ENCODE data around the gene DNASE2.

The DNASE2 gene

GRCh38 chr19:12840091-12841079, 40.9 kb downstream of the DNASE2 start:
- H3K27me3 ChIP-seq (replicated peaks in 2 of 5; ENCODE audit: control insufficient read depth in 4 of 5, insufficient read depth in 5 of 5, low read length in 4 of 5), result peaks cover 17 to 79% (median 32%) of the 10 kb centered on the region in 5 experiments
- WGBS (ENCODE audit: insufficient coverage), result 28% methylated on average over 36 of the region's 43 CpGs
- peaks cover 2 to 26% (median 17%) of the 10 kb centered on the region in 4 experiments for H3K4me1 ChIP-seq (ENCODE audit: control extremely low read depth in 1 of 4, control insufficient read depth in 4 of 4, insufficient read depth in 4 of 4, low read length in 3 of 4)
- no peak overlapping the region for H3K27ac ChIP-seq (ENCODE audit: insufficient read depth in 1 of 2, low read depth in 1 of 2, low read length in 2 of 2, poor library complexity in 1 of 2, severe bottlenecking in 2 of 2)
- H3K4me3 ChIP-seq (ENCODE audit: control insufficient read depth in 1 of 7, extremely low read depth in 1 of 7, insufficient read depth in 4 of 7, low read depth in 2 of 7, low read length in 6 of 7), result peak overlapping the region in 5 of 7 experiments; percentile 28 to 55 (median 51)
- peaks cover 0 to 2% (median 0%) of the 10 kb centered on the region in 5 experiments for H3K9me3 ChIP-seq (ENCODE audit: control extremely low read depth in 1 of 5, control insufficient read depth in 4 of 5, insufficient read depth in 2 of 5, low read depth in 1 of 5, low read length in 4 of 5)
- H3K36me3 ChIP-seq (ENCODE audit: control insufficient read depth in 4 of 4, insufficient read depth in 4 of 4, low read length in 3 of 4), result no peaks in the 10 kb centered on the region
- POLR2A ChIA-PET, result no interaction called here
- CTCF ChIA-PET, result no interaction called here
- peak; percentile 69 to 77 (median 75) for DNase-seq

GRCh38 chr19:12838886-12839756, 42.1 kb downstream of the DNASE2 start:
- CTCF ChIA-PET, result interaction anchor here (0.6 to 2.7 kb wide), 3 partner anchors 8 to 44 kb away, joined by 3 to 13 read pairs (median 3); no protein-coding TSS in a partner anchor
- Histone ChIP-seq H3K36me3 (ENCODE audit: control insufficient read depth in 4 of 4, insufficient read depth in 4 of 4, low read length in 3 of 4) (no peaks in the 10 kb centered on the region), H3K27me3 (replicated peaks in 2 of 5; ENCODE audit: control insufficient read depth in 4 of 5, insufficient read depth in 5 of 5, low read length in 4 of 5) (peaks cover 17 to 90% (median 41%) of the 10 kb centered on the region in 5 experiments), H3K4me3 (ENCODE audit: control insufficient read depth in 1 of 7, extremely low read depth in 1 of 7, insufficient read depth in 4 of 7, low read depth in 2 of 7, low read length in 6 of 7) (peak overlapping the region in 2 of 7 experiments; percentile 62 to 72), H3K9me3 (ENCODE audit: control extremely low read depth in 1 of 5, control insufficient read depth in 4 of 5, insufficient read depth in 2 of 5, low read depth in 1 of 5, low read length in 4 of 5) (peaks cover 0 to 2% (median 0%) of the 10 kb centered on the region in 5 experiments), H3K4me1 (ENCODE audit: control extremely low read depth in 1 of 4, control insufficient read depth in 4 of 4, insufficient read depth in 4 of 4, low read length in 3 of 4) (peaks cover 2 to 33% (median 19%) of the 10 kb centered on the region in 4 experiments), H3K27ac (ENCODE audit: insufficient read depth in 1 of 2, low read depth in 1 of 2, low read length in 2 of 2, poor library complexity in 1 of 2, severe bottlenecking in 2 of 2) (no peak overlapping the region)
- POLR2A ChIA-PET, result no interaction called here
- 38% methylated on average over 13 of the region's 21 CpGs for whole genome bisulfite sequencing (ENCODE audit: insufficient coverage)
- peak in 2 of 3 donors; percentile 47 to 59 for DNase-seq

DNA sequence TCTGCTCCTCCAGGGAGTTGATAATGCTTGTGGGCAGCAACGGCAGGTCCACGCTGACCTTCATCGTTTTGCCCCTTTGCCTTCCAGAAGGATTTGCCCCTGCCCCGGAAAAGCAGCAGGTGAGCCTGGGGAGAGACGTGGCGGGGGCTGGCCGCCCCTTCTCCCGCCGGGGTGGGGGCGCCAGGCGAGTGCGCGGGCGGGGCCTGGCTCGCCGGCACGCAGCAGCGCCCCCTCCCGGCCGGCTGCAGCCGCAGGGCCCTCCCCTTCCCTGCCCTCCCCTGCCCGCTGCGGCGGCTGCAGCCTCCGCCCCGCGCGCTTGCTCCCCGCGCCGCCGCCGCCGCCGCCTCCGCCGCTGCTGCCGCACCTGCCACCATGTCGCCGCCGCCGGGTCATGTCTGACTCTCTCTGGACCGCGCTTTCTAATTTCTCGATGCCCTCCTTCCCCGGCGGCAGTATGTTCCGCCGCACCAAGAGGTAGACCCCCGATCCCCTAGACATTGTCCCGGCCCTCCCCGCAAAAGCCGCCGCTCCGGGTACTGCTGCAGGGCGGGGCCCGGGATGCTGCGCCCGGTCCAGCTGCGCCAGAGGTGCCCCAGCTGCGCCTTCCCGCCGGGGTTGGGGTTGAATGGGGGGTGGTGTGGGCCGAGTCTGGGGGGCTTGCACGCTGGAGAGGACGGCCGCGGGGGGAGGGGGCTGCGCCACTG, 42.9 kb downstream of the DNASE2 start, which contains the start of gene MAST1:
MAST1 (plus strand) TSS at position 334 of the 704 bp plus-strand sequence; CDS start at position 392, 58 bp downstream.
- peak; percentile 47 to 69 (median 60) for DNase-seq
- under 1% methylated on average over 44 of the region's 69 CpGs for WGBS (ENCODE audit: insufficient coverage)

DNA sequence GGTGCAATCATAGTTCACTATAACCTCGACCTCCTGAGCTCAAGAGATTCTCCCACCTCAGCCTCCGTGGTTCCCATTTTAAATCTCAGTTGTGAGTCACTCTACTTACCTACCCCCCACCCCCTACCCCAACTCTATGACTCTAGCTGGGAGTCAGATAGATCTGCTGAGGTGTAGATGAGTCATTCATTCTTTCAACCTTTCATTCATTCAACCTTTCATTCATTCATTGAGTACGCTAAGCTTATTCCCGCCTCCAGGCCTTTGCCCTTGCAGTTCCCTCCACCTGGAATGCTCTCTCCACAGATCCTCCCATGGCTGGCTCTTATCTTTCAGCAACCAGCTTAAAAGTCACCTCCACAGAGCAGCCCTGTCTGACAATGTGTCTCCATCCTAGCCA, 44.0 kb downstream of the DNASE2 start:
- POLR2A ChIA-PET, result no interaction called here
- Histone ChIP-seq H3K4me3 (ENCODE audit: control insufficient read depth in 1 of 7, extremely low read depth in 1 of 7, insufficient read depth in 4 of 7, low read depth in 2 of 7, low read length in 6 of 7) (no peak overlapping the region), H3K36me3 (ENCODE audit: control insufficient read depth in 4 of 4, insufficient read depth in 4 of 4, low read length in 3 of 4) (no peaks in the 10 kb centered on the region), H3K4me1 (ENCODE audit: control extremely low read depth in 1 of 4, control insufficient read depth in 4 of 4, insufficient read depth in 4 of 4, low read length in 3 of 4) (peaks cover 2 to 44% (median 26%) of the 10 kb centered on the region in 4 experiments), H3K27me3 (replicated peaks in 2 of 5; ENCODE audit: control insufficient read depth in 4 of 5, insufficient read depth in 5 of 5, low read length in 4 of 5) (peaks cover 14 to 95% (median 47%) of the 10 kb centered on the region in 5 experiments), H3K9me3 (ENCODE audit: control extremely low read depth in 1 of 5, control insufficient read depth in 4 of 5, insufficient read depth in 2 of 5, low read depth in 1 of 5, low read length in 4 of 5) (peaks cover 0 to 2% (median 0%) of the 10 kb centered on the region in 5 experiments), H3K27ac (ENCODE audit: insufficient read depth in 1 of 2, low read depth in 1 of 2, low read length in 2 of 2, poor library complexity in 1 of 2, severe bottlenecking in 2 of 2) (no peak overlapping the region)
- CTCF ChIA-PET, result interaction anchor here (0.5 to 2.7 kb wide), 8 partner anchors 9 to 106 kb away, joined by 3 to 13 read pairs (median 4); no protein-coding TSS in a partner anchor
- WGBS (ENCODE audit: insufficient coverage), result 96% methylated on average over 2 of the region's 4 CpGs
- DNase-seq, result peak in 1 of 3 donors; percentile 39

More for the DNA sequence above, 42.9 kb downstream of the DNASE2 start, which contains the start of gene MAST1:
- H3K9me3 ChIP-seq (ENCODE audit: control extremely low read depth in 1 of 5, control insufficient read depth in 4 of 5, insufficient read depth in 2 of 5, low read depth in 1 of 5, low read length in 4 of 5), result peaks cover 0 to 2% (median 0%) of the 10 kb centered on the region in 5 experiments
- peaks cover 2 to 38% (median 25%) of the 10 kb centered on the region in 4 experiments for H3K4me1 ChIP-seq (ENCODE audit: control extremely low read depth in 1 of 4, control insufficient read depth in 4 of 4, insufficient read depth in 4 of 4, low read length in 3 of 4)
- peak within 1 kb of the TSS in 5 of 7 experiments; percentile 31 to 72 (median 57) for H3K4me3 ChIP-seq (ENCODE audit: control insufficient read depth in 1 of 7, extremely low read depth in 1 of 7, insufficient read depth in 4 of 7, low read depth in 2 of 7, low read length in 6 of 7)
- peaks cover 17 to 92% (median 42%) of the 10 kb centered on the region in 5 experiments for H3K27me3 ChIP-seq (replicated peaks in 2 of 5; ENCODE audit: control insufficient read depth in 4 of 5, insufficient read depth in 5 of 5, low read length in 4 of 5)
- ChIA-PET CTCF (interaction anchor here (0.6 to 2.7 kb wide), 3 partner anchors 9 to 44 kb away, joined by 3 to 13 read pairs (median 3); no protein-coding TSS in a partner anchor), POLR2A (no interaction called here)
- no peak within 1 kb of the TSS for H3K27ac ChIP-seq (ENCODE audit: insufficient read depth in 1 of 2, low read depth in 1 of 2, low read length in 2 of 2, poor library complexity in 1 of 2, severe bottlenecking in 2 of 2)
- no peaks in the 10 kb centered on the region for H3K36me3 ChIP-seq (ENCODE audit: control insufficient read depth in 4 of 4, insufficient read depth in 4 of 4, low read length in 3 of 4)

DNA sequence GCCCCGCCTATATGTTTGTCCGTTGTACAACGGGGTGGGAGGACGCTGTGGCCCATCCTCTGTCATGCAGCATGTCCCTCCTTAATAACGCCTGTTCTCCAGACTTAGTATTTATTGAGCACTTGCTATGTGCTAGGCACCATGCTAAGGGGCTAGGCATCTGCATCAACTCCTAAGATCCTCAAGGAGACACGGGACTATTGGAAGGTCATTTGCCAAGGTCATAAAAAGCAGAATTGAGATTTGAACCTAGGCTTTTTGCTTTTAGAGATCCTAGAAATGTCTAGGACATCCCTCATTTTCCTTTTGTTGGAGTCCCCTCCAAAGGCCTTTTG, 44.8 kb downstream of the DNASE2 start:
- CTCF ChIA-PET, result interaction anchor here (0.9 to 2.7 kb wide), 3 partner anchors 8 to 20 kb away, joined by 3 to 13 read pairs (median 9); no protein-coding TSS in a partner anchor
- 8% methylated on average over 6 of the region's 6 CpGs for WGBS (ENCODE audit: insufficient coverage)
- Histone ChIP-seq H3K27ac (ENCODE audit: insufficient read depth in 1 of 2, low read depth in 1 of 2, low read length in 2 of 2, poor library complexity in 1 of 2, severe bottlenecking in 2 of 2) (no peak overlapping the region), H3K9me3 (ENCODE audit: control extremely low read depth in 1 of 5, control insufficient read depth in 4 of 5, insufficient read depth in 2 of 5, low read depth in 1 of 5, low read length in 4 of 5) (peaks cover 0 to 2% (median 0%) of the 10 kb centered on the region in 5 experiments), H3K4me1 (ENCODE audit: control extremely low read depth in 1 of 4, control insufficient read depth in 4 of 4, insufficient read depth in 4 of 4, low read length in 3 of 4) (peaks cover 2 to 44% (median 26%) of the 10 kb centered on the region in 4 experiments), H3K36me3 (ENCODE audit: control insufficient read depth in 4 of 4, insufficient read depth in 4 of 4, low read length in 3 of 4) (no peaks in the 10 kb centered on the region), H3K4me3 (ENCODE audit: control insufficient read depth in 1 of 7, extremely low read depth in 1 of 7, insufficient read depth in 4 of 7, low read depth in 2 of 7, low read length in 6 of 7) (no peak overlapping the region), H3K27me3 (replicated peaks in 2 of 5; ENCODE audit: control insufficient read depth in 4 of 5, insufficient read depth in 5 of 5, low read length in 4 of 5) (peaks cover 16 to 96% (median 44%) of the 10 kb centered on the region in 5 experiments)
- DNase-seq, result no peak
- POLR2A ChIA-PET, result no interaction called here
